Astrocyte (in vitro differentiated cells and primary cell): ENCODE results near the gene FBXW10.
"Not testable (repeated sequence)": the region's sequence is repeated elsewhere in the genome, so short reads cannot be mapped to it uniquely, and the experiment has no call there.

Experiments
- EZH2 ChIP-seq: IDR thresholded peaks from 2 replicates; pipeline ENCODE4 v1.6.1; 2012; ENCODE audit warnings: mild to moderate bottlenecking, low read length, inconsistent platforms; ENCODE audit not compliant: insufficient read depth
- TF ChIP-seq, protein P1 (sequence below): IDR thresholded peaks from 2 replicates; pipeline ENCODE4 v1.5.1; 2011; ENCODE audit warnings: low read depth, mild to moderate bottlenecking, inconsistent platforms, low read length, moderate library complexity; ENCODE audit not compliant: insufficient read depth

GRCh38 chr17:18698473-18699103 lies 45.3 kb upstream of the FBXW10 start:
- TF ChIP-seq, protein P1, sequence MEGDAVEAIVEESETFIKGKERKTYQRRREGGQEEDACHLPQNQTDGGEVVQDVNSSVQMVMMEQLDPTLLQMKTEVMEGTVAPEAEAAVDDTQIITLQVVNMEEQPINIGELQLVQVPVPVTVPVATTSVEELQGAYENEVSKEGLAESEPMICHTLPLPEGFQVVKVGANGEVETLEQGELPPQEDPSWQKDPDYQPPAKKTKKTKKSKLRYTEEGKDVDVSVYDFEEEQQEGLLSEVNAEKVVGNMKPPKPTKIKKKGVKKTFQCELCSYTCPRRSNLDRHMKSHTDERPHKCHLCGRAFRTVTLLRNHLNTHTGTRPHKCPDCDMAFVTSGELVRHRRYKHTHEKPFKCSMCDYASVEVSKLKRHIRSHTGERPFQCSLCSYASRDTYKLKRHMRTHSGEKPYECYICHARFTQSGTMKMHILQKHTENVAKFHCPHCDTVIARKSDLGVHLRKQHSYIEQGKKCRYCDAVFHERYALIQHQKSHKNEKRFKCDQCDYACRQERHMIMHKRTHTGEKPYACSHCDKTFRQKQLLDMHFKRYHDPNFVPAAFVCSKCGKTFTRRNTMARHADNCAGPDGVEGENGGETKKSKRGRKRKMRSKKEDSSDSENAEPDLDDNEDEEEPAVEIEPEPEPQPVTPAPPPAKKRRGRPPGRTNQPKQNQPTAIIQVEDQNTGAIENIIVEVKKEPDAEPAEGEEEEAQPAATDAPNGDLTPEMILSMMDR, result not testable (repeated sequence)
- not testable (repeated sequence) for TF ChIP-seq EZH2
